ENCODE measurements around the gene NPB. TPM values are rescaled to one million over a fixed set of nuclear protein-coding genes. Genes with fewer than 3 reads are reported as not detected.

Gene NPB
- total and polyA plus RNA-seq, 12 donors: 0.07 to 2.5 (median 0.35) TPM; not detected in 4

- intact Hi-C loops (cut with DNase I): no loop called here
- 45 to 88% (median 66%) methylated on average over 8 to 21 of the region's 21 CpGs for WGBS, 4 donors
- Histone ChIP-seq H3K4me3 (peak overlapping the region in 1 of 4 donors; percentile 12), H3K27ac (no peak overlapping the region), H3K27me3 (peaks cover 4% of the 10 kb centered on the region), H3K36me3 (replicated peaks in 1 of 2) (peaks cover 0 to 34% of the 10 kb centered on the region in 2 donors), H3K4me1 (replicated peaks in 1 of 2) (peaks cover 3 to 14% of the 10 kb centered on the region in 2 donors), H3K9me3 (replicated peaks in 1 of 3) (no peaks in the 10 kb centered on the region)
- TF ChIP-seq POLR2A (IDR thresholded peaks at IDR 0.05) (no peak), CTCF (IDR thresholded peaks at IDR 0.05) (no peak)
- no peak for DNase-seq
Measured at GRCh38 chr17:81901167-81902022, 643 bp upstream of the NPB start.

GRCh38 chr17:81902653-81903414 lies 796 bp downstream of the NPB start:
- intact Hi-C loops (cut with DNase I): no loop called here
- TF ChIP-seq CTCF (IDR thresholded peaks at IDR 0.05): no peak
- TF ChIP-seq POLR2A (IDR thresholded peaks at IDR 0.05): no peak
- no peak for DNase-seq
- Histone ChIP-seq H3K4me1 (replicated peaks in 1 of 2) (peaks cover 3 to 14% of the 10 kb centered on the region in 2 donors), H3K27ac (no peak overlapping the region), H3K9me3 (replicated peaks in 1 of 3) (no peaks in the 10 kb centered on the region), H3K36me3 (replicated peaks in 1 of 2) (peaks cover 0 to 22% of the 10 kb centered on the region in 2 donors), H3K27me3 (peaks cover 4% of the 10 kb centered on the region), H3K4me3 (peak overlapping the region in 1 of 4 donors; percentile 12)
- WGBS, 4 donors: 31 to 56% (median 35%) methylated on average over 10 to 47 of the region's 47 CpGs

GRCh38 chr17:81903415-81903831 lies 1.4 kb downstream of the NPB start:
- H3K27me3 ChIP-seq: peaks cover 4% of the 10 kb centered on the region
- no peak for DNase-seq
- H3K9me3 ChIP-seq (replicated peaks in 1 of 3): no peaks in the 10 kb centered on the region
- H3K4me3 ChIP-seq: no peak overlapping the region
- peaks cover 0 to 16% of the 10 kb centered on the region in 2 donors for H3K36me3 ChIP-seq (replicated peaks in 1 of 2)
- WGBS, 4 donors: 80 to 100% (median 96%) methylated on average over 1 to 10 of the region's 10 CpGs
- TF ChIP-seq POLR2A (IDR thresholded peaks at IDR 0.05) (no peak), CTCF (IDR thresholded peaks at IDR 0.05) (no peak)
- H3K27ac ChIP-seq: no peak overlapping the region
- H3K4me1 ChIP-seq (replicated peaks in 1 of 2): peaks cover 3 to 14% of the 10 kb centered on the region in 2 donors
- intact Hi-C loops (cut with DNase I): no loop called here

- TF ChIP-seq CTCF (IDR thresholded peaks at IDR 0.05): no peak
- no peak for TF ChIP-seq POLR2A (IDR thresholded peaks at IDR 0.05)
- DNase-seq: no peak
- intact Hi-C loops (cut with DNase I): no loop called here
- Histone ChIP-seq H3K9me3 (replicated peaks in 1 of 3) (no peaks in the 10 kb centered on the region), H3K27me3 (peaks cover 4% of the 10 kb centered on the region), H3K36me3 (replicated peaks in 1 of 2) (peaks cover 0 to 10% of the 10 kb centered on the region in 2 donors), H3K4me3 (no peak overlapping the region), H3K27ac (no peak overlapping the region), H3K4me1 (replicated peaks in 1 of 2) (peaks cover 3 to 14% of the 10 kb centered on the region in 2 donors)
- 94 to 98% (median 96%) methylated on average over 18 to 24 of the region's 24 CpGs for WGBS, 4 donors
Measured at GRCh38 chr17:81903896-81904599, 2.0 kb downstream of the NPB start.

Data from adrenal gland (tissue), 12 donors.